Fibroblast of skin of scalp (primary cell): ENCODE measurements around the gene PATJ.

Experiments
- DNase-seq: peaks from one replicate; pipeline ENCODE4 v3.0.0-alpha.2; 2013

Gene PATJ

DNA sequence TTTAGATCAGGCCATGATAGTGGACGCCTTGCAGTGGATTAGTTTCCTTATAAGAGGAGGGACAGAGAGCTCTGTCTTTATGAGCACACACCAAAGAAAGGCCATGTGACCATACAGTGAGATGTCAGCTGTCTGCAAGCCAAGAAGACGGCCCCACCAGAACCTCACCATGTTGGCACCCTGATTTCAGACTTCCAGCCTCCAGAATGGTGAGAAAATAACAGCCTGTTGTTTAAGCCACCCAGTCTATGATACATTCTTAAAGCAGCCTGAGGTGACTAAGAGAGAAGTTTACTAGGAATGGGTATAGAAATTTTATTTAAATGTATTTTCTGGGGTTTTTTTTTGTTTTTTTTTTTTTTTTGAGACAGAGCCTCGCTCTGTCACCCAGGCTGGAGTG, 481.9 kb downstream of the PATJ start:
- no peak for DNase-seq

DNA sequence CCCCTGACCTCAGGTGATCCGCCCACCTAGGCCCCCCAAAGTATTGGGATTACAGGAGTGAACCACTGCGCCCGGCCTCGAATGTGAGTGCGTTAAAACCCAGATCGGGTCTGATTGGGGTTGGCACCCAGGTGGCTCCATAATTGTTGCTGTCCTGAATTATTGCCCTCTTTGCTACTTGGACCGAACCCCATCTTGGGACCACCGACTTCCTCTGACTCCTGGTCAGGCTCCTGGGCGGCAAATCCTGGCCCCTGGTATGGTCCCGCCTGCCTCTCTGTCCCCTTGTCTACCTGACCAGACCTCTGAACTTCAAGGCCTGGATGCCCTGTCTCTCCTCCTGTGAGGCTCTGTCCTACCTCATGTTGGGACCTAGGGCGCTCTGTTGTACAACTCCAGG, 485.2 kb downstream of the PATJ start:
- no peak for DNase-seq
